Fibroblast of lung (primary cell): Measurements from ENCODE around the gene MPG.

Experiments used
- EZH2 ChIP-seq: IDR thresholded peaks from 2 replicates; pipeline ENCODE4 v1.5.1; 2012; ENCODE audit warnings: low read length, control low read depth, mild to moderate bottlenecking; ENCODE audit errors: missing control alignments
- TF ChIP-seq, protein P1 (sequence below), 2 donors: IDR thresholded peaks in 1 of 2; conservative IDR thresholded peaks in 1 of 2; 1 replicate in 1 of 2; 2 replicates in 1 of 2; pipeline ENCODE4 v1.5.1; 2011 to 2012; ENCODE audit warnings: low read length in 2 of 2, control low read depth in 1 of 2, inconsistent platforms in 1 of 2, low read depth in 1 of 2, mild to moderate bottlenecking in 1 of 2

DNA sequence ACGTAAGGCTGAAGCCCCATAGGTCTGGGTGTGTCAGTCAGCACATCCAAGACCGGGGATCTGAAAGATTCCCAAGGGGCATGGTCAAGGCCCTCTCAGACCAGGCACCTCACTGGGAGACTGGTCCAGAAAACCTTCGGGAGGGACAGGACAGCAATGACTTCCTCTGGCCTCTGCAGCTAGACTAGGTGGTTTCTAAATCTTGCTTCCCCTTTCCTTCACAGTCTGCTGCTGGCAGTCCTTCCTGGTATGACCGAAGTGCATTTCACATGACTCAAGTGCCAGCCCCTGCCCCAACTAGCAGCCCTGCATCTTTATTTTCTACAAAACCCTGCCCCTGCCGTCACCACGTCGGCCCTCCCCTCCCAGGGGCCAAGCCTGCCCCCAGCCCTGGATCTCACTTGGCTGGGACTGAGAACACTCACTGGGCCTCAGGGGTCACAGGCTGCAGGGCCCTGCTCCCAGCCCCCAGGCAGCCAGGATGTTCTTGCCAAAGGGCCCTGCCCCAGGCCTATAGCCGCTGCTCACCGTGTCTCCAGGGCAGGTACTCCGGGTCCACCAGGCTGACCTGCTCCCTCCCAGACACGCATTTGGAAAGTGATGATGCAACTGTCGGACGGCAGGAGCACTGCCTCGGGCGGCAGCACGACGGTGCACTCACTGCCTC, 42.9 kb upstream of the MPG start:
- no peak for TF ChIP-seq EZH2
- TF ChIP-seq, protein P1, sequence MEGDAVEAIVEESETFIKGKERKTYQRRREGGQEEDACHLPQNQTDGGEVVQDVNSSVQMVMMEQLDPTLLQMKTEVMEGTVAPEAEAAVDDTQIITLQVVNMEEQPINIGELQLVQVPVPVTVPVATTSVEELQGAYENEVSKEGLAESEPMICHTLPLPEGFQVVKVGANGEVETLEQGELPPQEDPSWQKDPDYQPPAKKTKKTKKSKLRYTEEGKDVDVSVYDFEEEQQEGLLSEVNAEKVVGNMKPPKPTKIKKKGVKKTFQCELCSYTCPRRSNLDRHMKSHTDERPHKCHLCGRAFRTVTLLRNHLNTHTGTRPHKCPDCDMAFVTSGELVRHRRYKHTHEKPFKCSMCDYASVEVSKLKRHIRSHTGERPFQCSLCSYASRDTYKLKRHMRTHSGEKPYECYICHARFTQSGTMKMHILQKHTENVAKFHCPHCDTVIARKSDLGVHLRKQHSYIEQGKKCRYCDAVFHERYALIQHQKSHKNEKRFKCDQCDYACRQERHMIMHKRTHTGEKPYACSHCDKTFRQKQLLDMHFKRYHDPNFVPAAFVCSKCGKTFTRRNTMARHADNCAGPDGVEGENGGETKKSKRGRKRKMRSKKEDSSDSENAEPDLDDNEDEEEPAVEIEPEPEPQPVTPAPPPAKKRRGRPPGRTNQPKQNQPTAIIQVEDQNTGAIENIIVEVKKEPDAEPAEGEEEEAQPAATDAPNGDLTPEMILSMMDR (conservative IDR thresholded peaks at IDR 0.05 in 1 of 2, IDR thresholded peaks at IDR 0.05 in 1 of 2; ENCODE audit: low read depth in 1 of 2, low read length in 2 of 2), result no peak
